ENCODE measurements around the gene ZBED5.

GRCh38 chr11:10881892-10882291 lies 24.0 kb upstream of the ZBED5 start:
- TF ChIP-seq GATA3 (IDR thresholded peaks at IDR 0.05; ENCODE audit: low read depth, low read length) (no peak), GATA2 (IDR thresholded peaks at IDR 0.05; ENCODE audit: low read depth, low read length) (no peak)
